Measurements from ENCODE around the gene SLC12A8.

Gene SLC12A8

DNA sequence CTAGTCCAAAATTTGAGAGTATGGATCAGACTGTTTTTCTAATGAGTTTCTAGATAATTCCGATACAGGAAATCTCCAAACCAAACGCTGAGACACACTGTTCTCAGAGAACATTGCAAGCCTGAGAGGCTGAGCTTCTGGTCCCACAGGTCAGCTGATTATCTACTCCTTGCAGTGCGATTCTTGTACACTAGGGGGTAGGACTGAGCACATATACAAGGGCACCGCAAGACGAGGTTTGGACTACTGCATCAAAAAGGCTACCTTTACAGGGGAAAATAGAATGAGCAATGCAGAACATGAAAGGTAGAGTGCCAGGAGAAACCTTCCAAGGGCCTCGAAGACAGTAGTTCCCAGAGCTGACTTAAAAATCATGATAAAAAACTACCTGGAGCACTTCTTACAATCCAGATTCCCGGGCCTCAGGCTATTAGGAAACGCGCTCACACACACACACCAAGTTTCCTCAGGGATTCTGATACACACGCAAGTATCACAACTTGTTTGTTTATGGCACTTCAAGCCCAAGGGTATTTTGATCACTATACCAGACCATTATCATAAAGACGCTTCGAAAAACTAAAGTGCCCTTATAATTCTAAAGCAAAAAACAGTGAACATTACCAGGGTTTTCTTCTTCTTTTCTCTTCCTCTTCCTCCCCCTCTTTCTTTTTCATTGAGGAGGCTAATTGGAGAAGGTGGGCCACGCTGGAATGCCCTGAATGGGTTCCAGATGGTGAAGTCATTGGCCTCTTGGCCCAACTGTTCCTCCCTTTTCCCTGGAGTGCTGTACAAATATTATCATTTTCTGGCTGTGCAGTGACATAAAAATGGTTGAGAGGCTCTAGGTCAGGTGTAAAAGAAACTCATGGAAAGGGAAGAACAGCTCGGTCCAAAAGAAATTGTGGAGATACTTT is 61.8 kb downstream of the SLC12A8 start:
- TF ChIP-seq, protein P1, sequence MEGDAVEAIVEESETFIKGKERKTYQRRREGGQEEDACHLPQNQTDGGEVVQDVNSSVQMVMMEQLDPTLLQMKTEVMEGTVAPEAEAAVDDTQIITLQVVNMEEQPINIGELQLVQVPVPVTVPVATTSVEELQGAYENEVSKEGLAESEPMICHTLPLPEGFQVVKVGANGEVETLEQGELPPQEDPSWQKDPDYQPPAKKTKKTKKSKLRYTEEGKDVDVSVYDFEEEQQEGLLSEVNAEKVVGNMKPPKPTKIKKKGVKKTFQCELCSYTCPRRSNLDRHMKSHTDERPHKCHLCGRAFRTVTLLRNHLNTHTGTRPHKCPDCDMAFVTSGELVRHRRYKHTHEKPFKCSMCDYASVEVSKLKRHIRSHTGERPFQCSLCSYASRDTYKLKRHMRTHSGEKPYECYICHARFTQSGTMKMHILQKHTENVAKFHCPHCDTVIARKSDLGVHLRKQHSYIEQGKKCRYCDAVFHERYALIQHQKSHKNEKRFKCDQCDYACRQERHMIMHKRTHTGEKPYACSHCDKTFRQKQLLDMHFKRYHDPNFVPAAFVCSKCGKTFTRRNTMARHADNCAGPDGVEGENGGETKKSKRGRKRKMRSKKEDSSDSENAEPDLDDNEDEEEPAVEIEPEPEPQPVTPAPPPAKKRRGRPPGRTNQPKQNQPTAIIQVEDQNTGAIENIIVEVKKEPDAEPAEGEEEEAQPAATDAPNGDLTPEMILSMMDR (IDR thresholded peaks at IDR 0.05; ENCODE audit: low read length, missing control alignments), result peak; percentile 47
- H3K4me3 ChIP-seq (replicated peaks; ENCODE audit: low read depth, low read length), result no peak overlapping the region
- peak; percentile 49 for DNase-seq (ENCODE audit: low read depth)

DNA sequence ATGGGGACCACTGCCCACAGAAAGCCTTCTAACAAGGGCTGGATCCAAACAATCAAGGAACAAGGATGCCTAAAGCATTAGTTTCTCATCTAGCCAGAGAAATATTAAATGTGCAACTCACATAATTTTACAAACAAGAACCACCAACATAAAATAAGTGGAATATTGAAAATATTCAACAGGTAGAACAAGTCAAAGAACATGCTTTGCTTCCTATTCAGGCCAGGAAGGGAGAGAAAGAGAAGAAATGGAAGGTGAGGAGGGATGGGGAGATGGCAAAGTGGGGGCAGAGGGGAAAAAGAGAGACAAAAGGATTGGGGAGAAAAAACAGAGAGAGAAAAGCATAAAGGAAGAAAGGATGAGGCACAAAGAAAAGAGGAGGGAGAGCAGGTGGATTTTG is 63.1 kb downstream of the SLC12A8 start:
- no peak for DNase-seq (ENCODE audit: low read depth)
- TF ChIP-seq, protein P1 (IDR thresholded peaks at IDR 0.05; ENCODE audit: low read length, missing control alignments), result no peak
- no peak overlapping the region for H3K4me3 ChIP-seq (replicated peaks; ENCODE audit: low read depth, low read length)

DNA sequence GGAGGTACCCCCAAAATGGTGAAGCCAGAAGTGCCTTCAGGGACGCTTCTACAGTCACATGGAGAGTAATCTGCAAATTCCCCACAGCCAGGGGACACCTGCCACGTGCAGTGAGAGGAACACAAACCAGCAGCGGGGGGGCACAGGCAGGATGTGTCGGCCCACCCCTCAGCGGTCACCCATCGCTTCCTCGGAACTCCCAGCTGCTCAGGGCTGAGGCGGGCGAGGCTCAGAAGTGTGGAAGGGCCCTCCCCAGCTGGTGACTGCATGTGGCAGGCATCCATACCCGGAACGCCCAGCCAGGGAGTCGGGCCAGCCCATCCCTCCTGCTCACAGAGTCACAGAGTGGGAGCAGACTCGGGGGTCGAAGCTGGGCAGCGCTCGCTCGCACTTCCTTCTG is 63.7 kb downstream of the SLC12A8 start:
- no peak overlapping the region for H3K4me3 ChIP-seq (replicated peaks; ENCODE audit: low read depth, low read length)
- TF ChIP-seq, protein P1 (IDR thresholded peaks at IDR 0.05; ENCODE audit: low read length, missing control alignments), result no peak
- no peak for DNase-seq (ENCODE audit: low read depth)

DNA sequence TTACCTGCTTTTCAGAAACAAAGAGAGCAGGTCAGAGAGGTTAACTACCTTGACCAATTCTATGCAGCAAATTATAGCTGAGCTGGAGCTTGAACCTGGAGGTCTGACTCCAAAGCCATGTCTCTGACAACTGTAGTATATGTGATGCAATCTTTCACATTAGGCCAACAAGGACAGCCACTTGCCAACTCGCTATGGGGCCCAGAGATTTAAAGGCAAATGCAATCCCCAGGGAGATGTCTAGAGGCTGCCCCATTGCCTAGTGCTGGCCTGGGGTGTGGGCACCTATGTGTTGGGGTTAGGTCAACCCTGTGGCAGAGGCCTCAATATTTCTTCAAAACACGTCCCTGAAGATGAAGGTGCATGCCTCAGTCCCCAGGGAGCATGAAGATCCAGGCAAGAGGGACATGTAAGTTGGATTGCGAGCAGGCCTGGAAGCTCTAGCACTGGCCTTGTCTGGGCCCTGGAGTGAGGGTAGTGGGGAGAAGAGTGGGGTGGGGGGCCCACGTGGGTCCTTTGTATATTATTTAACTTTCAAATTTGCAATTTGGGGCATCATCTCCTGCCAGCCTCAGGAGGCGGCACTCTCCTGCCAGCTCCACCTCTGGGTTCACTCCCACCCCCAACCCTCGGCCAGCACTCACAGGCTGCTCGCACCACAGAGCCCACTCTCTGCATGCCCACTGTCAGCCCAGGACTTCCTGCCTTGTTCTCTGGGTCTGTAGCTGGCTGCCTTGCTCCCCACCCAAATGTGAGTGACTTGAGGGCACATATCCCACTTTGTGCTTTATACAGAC is 64.3 kb downstream of the SLC12A8 start:
- TF ChIP-seq, protein P1 (IDR thresholded peaks at IDR 0.05; ENCODE audit: low read length, missing control alignments), result no peak

DNA sequence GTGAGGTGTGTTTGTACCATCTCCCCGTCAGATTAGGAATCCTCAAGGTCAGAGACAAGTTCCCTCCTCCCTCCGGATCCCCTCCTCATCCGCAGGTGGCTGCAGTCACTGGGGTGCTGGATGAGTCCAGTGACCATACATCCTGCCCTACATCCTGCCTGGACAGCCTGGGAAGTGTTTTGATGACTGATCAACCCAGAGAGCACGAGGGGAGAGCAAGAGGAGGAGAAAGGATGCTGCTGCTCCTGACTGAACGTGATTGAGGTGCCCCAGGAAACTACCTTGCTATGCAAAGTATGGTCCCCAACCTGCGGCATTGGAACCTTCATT is 65.1 kb downstream of the SLC12A8 start:
- no peak for DNase-seq (ENCODE audit: low read depth)
- H3K4me3 ChIP-seq (replicated peaks; ENCODE audit: low read depth, low read length), result no peak overlapping the region
- TF ChIP-seq, protein P1 (IDR thresholded peaks at IDR 0.05; ENCODE audit: low read length, missing control alignments), result no peak

More for the DNA sequence above, 64.3 kb downstream of the SLC12A8 start:
- DNase-seq (ENCODE audit: low read depth), result no peak
- no peak overlapping the region for H3K4me3 ChIP-seq (replicated peaks; ENCODE audit: low read depth, low read length)

DNA sequence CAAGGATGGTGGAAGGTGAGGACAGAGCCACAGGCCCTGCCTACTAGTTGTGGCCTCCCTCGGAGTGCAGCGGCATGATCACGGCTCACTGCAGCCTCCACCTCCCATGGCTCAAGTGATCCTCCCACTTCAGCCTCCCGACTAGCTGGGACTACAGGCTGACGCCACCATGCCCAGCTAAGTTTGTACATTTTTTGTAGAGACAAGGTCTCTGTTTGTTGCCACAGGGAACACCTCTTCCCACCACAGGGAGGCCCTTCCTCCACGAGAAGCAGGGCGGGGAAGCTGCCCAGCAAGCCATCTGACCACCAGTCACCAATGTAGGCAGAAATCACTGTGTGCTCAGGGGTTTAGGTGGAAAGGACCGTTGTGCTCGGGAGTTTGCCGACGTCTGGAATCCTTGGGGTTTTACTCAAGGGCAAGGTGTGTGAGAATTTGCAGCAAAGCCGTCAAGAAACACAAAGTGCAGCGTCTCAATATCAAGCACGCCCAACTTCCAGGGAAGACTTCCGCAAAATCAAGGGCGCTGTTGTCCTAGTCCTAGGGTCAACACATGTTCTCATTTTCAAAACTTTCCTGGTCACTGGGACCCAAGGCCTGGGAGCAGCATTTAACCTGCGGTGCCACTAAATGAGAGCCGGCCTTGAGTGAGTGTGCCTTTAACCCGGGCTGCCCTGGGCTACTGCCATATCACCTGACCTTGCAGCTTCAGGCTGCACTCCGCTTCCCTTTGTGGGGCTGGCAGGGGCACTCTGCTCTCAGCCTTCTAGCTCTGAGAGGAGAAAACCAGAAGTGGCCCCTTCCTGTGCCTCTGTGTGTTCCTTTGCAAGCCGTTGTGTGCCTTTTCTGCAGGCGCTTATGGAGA is 65.7 kb downstream of the SLC12A8 start:
- TF ChIP-seq, protein P1 (IDR thresholded peaks at IDR 0.05; ENCODE audit: low read length, missing control alignments), result no peak
- no peak overlapping the region for H3K4me3 ChIP-seq (replicated peaks; ENCODE audit: low read depth, low read length)
- no peak for DNase-seq (ENCODE audit: low read depth)
